Measurements from ENCODE around the gene TSTD2. TPM values are rescaled to one million over a fixed set of nuclear protein-coding genes. Genes with fewer than 3 reads are reported as not detected.

TSTD2 gene
- total RNA-seq, 1 donor from 2014 or later, result 17.5 TPM

DNA sequence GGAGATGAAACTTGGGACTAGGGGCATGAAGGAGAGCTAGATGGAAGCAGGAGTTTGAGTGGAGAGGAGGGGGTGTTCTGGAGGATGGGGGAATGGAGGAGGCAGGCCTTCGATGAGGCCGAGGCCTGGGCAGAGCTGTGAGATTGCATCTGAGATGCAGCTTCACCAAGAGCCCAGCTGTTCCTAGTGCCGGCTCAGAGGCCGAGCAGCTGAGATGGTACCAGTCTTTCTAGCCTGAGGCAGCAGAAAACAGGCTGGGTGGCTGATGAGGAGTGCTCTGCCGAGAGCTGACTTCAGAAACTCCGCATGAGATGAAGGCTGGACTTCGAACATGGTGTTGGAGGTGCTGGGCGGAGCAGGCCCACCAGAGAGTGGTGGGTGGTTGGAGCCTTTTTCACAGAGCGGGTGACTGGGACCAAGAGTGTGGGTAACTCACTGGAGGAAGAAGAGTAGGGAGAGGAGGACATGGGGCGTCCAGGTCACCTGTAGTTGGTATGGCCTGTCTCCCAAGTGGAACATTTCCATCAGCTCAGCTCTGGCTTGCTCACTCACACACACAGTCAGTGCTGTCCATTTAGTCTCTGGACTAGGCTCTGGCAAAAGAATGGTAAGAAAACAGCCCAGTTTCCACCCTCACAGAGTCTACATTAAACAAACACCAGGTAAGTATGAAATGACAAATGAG, 77.0 kb downstream of the TSTD2 start:
- no peak overlapping the region for H3K4me3 Mint-ChIP-seq (ENCODE audit: unreplicated experiment)
- H3K4me1 Mint-ChIP-seq (ENCODE audit: unreplicated experiment), result peaks cover 10% of the 10 kb centered on the region
- no peak for DNase-seq (ENCODE audit: low spot score)
- TF ChIP-seq, protein P1, sequence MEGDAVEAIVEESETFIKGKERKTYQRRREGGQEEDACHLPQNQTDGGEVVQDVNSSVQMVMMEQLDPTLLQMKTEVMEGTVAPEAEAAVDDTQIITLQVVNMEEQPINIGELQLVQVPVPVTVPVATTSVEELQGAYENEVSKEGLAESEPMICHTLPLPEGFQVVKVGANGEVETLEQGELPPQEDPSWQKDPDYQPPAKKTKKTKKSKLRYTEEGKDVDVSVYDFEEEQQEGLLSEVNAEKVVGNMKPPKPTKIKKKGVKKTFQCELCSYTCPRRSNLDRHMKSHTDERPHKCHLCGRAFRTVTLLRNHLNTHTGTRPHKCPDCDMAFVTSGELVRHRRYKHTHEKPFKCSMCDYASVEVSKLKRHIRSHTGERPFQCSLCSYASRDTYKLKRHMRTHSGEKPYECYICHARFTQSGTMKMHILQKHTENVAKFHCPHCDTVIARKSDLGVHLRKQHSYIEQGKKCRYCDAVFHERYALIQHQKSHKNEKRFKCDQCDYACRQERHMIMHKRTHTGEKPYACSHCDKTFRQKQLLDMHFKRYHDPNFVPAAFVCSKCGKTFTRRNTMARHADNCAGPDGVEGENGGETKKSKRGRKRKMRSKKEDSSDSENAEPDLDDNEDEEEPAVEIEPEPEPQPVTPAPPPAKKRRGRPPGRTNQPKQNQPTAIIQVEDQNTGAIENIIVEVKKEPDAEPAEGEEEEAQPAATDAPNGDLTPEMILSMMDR (IDR thresholded peaks at IDR 0.05; ENCODE audit: unreplicated experiment), result no peak
- H3K36me3 Mint-ChIP-seq (ENCODE audit: low read depth, unreplicated experiment), result no peaks in the 10 kb centered on the region
- no peaks in the 10 kb centered on the region for H3K9me3 Mint-ChIP-seq (ENCODE audit: unreplicated experiment)
- peaks cover 9% of the 10 kb centered on the region for H3K27me3 Mint-ChIP-seq (ENCODE audit: unreplicated experiment)
- no peak overlapping the region for H3K27ac Mint-ChIP-seq (ENCODE audit: unreplicated experiment)

DNA sequence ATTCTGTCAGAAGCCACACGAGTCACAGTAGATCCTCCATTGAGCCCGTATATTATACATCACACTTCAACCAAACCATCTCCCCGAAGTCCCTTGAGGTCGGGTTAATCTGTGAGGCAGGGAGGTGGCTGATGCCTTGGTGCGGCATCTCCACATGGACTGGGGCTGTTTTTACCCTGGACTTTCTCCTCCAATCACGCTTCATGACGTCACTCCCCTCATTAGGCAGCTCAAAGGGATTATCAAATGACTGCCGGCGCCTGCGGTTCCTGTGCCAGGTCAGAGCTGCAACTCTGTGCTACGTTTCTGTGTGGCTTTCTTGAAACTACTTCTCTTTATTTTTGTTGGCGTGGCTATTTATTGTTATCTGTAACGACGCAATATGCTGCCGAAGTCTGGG, 78.0 kb downstream of the TSTD2 start:
- Mint-ChIP-seq H3K27ac (ENCODE audit: unreplicated experiment) (no peak overlapping the region), H3K36me3 (ENCODE audit: low read depth, unreplicated experiment) (no peaks in the 10 kb centered on the region), H3K4me3 (ENCODE audit: unreplicated experiment) (no peak overlapping the region), H3K4me1 (ENCODE audit: unreplicated experiment) (peaks cover 10% of the 10 kb centered on the region), H3K27me3 (ENCODE audit: unreplicated experiment) (peaks cover 9% of the 10 kb centered on the region), H3K9me3 (ENCODE audit: unreplicated experiment) (no peaks in the 10 kb centered on the region)
- no peak for DNase-seq (ENCODE audit: low spot score)
- TF ChIP-seq, protein P1 (IDR thresholded peaks at IDR 0.05; ENCODE audit: unreplicated experiment), result no peak

DNA sequence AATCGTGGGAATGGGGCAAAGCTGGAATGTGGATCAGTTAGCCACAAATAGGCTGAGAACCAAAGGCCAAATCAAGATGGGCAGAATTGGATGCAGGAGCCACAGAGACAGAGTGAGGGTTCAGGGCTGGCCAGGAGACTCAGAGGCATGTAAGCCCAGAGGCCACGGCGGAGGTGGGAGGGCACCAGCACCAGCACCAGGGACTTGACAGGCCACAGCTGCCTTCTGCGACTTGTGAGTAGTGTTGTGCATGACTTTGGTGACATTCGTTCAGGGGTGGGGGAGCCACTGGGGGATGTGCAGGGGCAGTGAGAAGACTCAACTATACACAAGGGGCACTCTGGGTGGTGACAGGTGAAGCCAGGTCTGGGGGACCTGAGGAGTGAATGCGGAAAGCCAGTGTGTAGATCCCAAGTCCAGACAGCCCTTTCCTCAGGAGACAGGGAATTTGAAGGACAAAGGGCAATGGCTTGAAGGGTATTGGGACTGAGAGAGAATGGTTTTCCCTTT, 78.5 kb downstream of the TSTD2 start:
- TF ChIP-seq, protein P1 (IDR thresholded peaks at IDR 0.05; ENCODE audit: unreplicated experiment), result no peak
- no peak for DNase-seq (ENCODE audit: low spot score)
- no peaks in the 10 kb centered on the region for H3K36me3 Mint-ChIP-seq (ENCODE audit: low read depth, unreplicated experiment)
- H3K4me1 Mint-ChIP-seq (ENCODE audit: unreplicated experiment), result peaks cover 10% of the 10 kb centered on the region
- no peak overlapping the region for H3K4me3 Mint-ChIP-seq (ENCODE audit: unreplicated experiment)
- H3K27ac Mint-ChIP-seq (ENCODE audit: unreplicated experiment), result no peak overlapping the region
- H3K27me3 Mint-ChIP-seq (ENCODE audit: unreplicated experiment), result peaks cover 9% of the 10 kb centered on the region
- no peaks in the 10 kb centered on the region for H3K9me3 Mint-ChIP-seq (ENCODE audit: unreplicated experiment)

DNA sequence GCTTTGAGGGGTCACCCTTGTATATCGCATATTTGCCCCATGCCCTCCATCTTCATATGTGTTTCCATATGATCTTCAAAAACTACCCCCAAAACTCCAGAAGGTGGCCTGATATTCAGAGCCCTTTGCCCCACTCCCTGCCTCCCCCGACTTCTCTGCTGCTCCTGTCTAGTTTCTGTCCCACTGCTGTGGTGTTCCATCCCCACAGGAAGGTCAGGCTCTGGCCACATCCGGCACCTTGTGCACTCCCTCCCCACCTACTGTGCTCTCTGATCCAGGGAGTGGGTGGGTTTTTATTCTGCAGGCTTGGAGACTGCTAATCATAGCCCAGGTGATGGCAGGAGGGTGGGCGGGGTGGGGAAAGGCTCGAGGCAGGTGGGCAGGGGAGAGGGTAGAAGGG, 79.3 kb downstream of the TSTD2 start:
- Mint-ChIP-seq H3K9me3 (ENCODE audit: unreplicated experiment) (no peaks in the 10 kb centered on the region), H3K4me3 (ENCODE audit: unreplicated experiment) (no peak overlapping the region), H3K36me3 (ENCODE audit: low read depth, unreplicated experiment) (no peaks in the 10 kb centered on the region), H3K27ac (ENCODE audit: unreplicated experiment) (no peak overlapping the region), H3K4me1 (ENCODE audit: unreplicated experiment) (peaks cover 8% of the 10 kb centered on the region), H3K27me3 (ENCODE audit: unreplicated experiment) (peaks cover 9% of the 10 kb centered on the region)
- TF ChIP-seq, protein P1 (IDR thresholded peaks at IDR 0.05; ENCODE audit: unreplicated experiment), result no peak
- no peak for DNase-seq (ENCODE audit: low spot score)

DNA sequence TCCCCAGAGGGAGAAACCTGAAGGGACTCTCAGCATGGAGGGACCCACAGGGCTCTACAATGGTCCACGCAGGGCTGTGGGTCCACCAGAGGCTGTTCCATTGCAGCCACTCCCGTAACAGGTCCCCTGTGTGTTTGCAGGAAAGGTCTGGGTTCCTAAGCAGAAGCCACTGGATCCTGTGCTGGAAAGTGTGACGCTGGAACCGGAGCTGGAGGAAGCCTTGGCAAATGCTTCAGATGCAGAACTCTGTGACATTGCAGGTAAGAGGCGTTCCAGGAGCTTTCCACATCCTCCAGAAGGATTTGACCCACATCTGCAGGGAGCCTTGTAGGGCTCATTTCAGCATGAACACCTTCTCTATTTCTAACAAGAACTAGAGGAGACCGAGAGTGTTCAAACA, 80.0 kb downstream of the TSTD2 start:
- peaks cover 9% of the 10 kb centered on the region for H3K27me3 Mint-ChIP-seq (ENCODE audit: unreplicated experiment)
- no peaks in the 10 kb centered on the region for H3K9me3 Mint-ChIP-seq (ENCODE audit: unreplicated experiment)

More for the DNA sequence above, 80.0 kb downstream of the TSTD2 start:
- H3K27ac Mint-ChIP-seq (ENCODE audit: unreplicated experiment), result no peak overlapping the region
- H3K36me3 Mint-ChIP-seq (ENCODE audit: low read depth, unreplicated experiment), result no peaks in the 10 kb centered on the region
- no peak for DNase-seq (ENCODE audit: low spot score)
- no peak overlapping the region for H3K4me3 Mint-ChIP-seq (ENCODE audit: unreplicated experiment)
- peaks cover 5% of the 10 kb centered on the region for H3K4me1 Mint-ChIP-seq (ENCODE audit: unreplicated experiment)
- TF ChIP-seq, protein P1 (IDR thresholded peaks at IDR 0.05; ENCODE audit: unreplicated experiment), result no peak
